K562 (cell line): Measurements from ENCODE around the gene PSMG3. TPM values are rescaled to one million over a fixed set of nuclear protein-coding genes. Genes with fewer than 3 reads are reported as not detected.

Experiments used
- BRF2 ChIP-seq: IDR thresholded peaks from 3 replicates; pipeline ENCODE4 v1.6.1; 2011; ENCODE audit warnings: borderline replicate concordance, mild to moderate bottlenecking; ENCODE audit not compliant: insufficient read length, insufficient read depth
- C11orf30 ChIP-seq: fragments of 450-650 bp; IDR thresholded peaks from 2 replicates; pipeline ENCODE4 v1.6.1; 2016; ENCODE audit warnings: low read depth, mild to moderate bottlenecking
- GATAD2A ChIP-seq: fragments of 450-650 bp; IDR thresholded peaks from 2 replicates; pipeline ENCODE4 v1.6.1; 2017
- KAT7 ChIP-seq: sonication (generic); formaldehyde crosslinking; IDR thresholded peaks from 2 replicates; pipeline ENCODE4 v1.8.0; 2022; ENCODE audit warnings: missing genetic modification reagents, mild to moderate bottlenecking, borderline replicate concordance
- OTX1 ChIP-seq: fragments of 450-650 bp; formaldehyde crosslinking; IDR thresholded peaks from 2 replicates; pipeline ENCODE4 v1.4.0; 2022; ENCODE audit warnings: mild to moderate bottlenecking
- PHB ChIP-seq: fragments of 250-450 bp; sonication (Bioruptor Pico); IDR thresholded peaks from 2 replicates; pipeline ENCODE4 v1.5.0; 2021
- PRDM10 ChIP-seq: fragments of 450-650 bp; IDR thresholded peaks from 2 replicates; pipeline ENCODE4 v1.6.1; 2018; ENCODE audit not compliant: partially characterized antibody
- SMAD2 ChIP-seq: fragments of 150-350 bp; IDR thresholded peaks from 2 replicates; pipeline ENCODE4 v1.6.1; 2014; ENCODE audit warnings: low read depth, mild to moderate bottlenecking, low read length
- ZBTB5 ChIP-seq: fragments of 450-650 bp; IDR thresholded peaks from 2 replicates; pipeline ENCODE4 v1.6.1; 2017; ENCODE audit warnings: antibody characterized with exemption
- ZNF407 ChIP-seq: fragments of 450-650 bp; IDR thresholded peaks from 2 replicates; pipeline ENCODE4 v1.6.1; 2016; ENCODE audit warnings: low read depth
- polyA plus RNA-seq, 8 experiments: library from polyadenylated mRNA; depleted of rRNA in 4 of 8; stranded (reverse) in 5 of 8; unstranded in 3 of 8; fragments of >200 nt; fragmentation: Nextera tagmentation in 2 of 8; fragmentation: Illumina TruSeq in 1 of 8; extraction: Ambion mirVana in 2 of 8; extraction: Trizol in 1 of 8; gene quantifications; 2 replicates each; pipeline versions ENCODE4 v1.2.1 to v1.2.3, GENCODE V29; 2011 to 2014; ENCODE audit warnings: inconsistent platforms in 1 of 8, missing spikeins in 1 of 8
- total RNA-seq, 7 experiments: library from RNA; depleted of rRNA in 6 of 7; stranded (reverse); fragments of >200 nt in 6 of 7; fragmentation: Illumina TruSeq in 2 of 7; extraction: Trizol in 2 of 7; gene quantifications; 2 replicates each; pipeline versions ENCODE4 v1.2.1 to v1.2.3, GENCODE V29; 2011 to 2021; ENCODE audit warnings: low replicate concordance in 1 of 7

PSMG3 gene
- total and polyA plus RNA-seq, 9 of the 15 experiments (the other 6 are each of a cell fraction or from before 2014, with no cell fraction given) = 34.8 to 122 (median 80.1) TPM

GRCh38 chr7:1569833-1570632 lies at the start of gene PSMG3 (continued):
- no peak for TF ChIP-seq BRF2
- peak; percentile 85 for TF ChIP-seq KAT7
- 0 out of 2 replicates have a peak, but pooled peaks have one; percentile 34 for TF ChIP-seq PHB (CRISPR knock-in tag)
- peak; percentile 20 for TF ChIP-seq PRDM10
- no peak for TF ChIP-seq ZBTB5
- no peak for TF ChIP-seq OTX1
- no peak for TF ChIP-seq ZNF407
- peak; percentile 89 for TF ChIP-seq C11orf30
- no peak for TF ChIP-seq SMAD2
- TF ChIP-seq GATAD2A = 0 out of 2 replicates have a peak, but pooled peaks have one; percentile 49
